GM19468 (cell line): ENCODE results near the gene MPV17.
"Not testable (repeated sequence)": the region's sequence is repeated elsewhere in the genome, so short reads cannot be mapped to it uniquely, and the experiment has no call there.

ENCODE experiments used
- ATAC-seq: cut with Tn5 transposase; IDR thresholded peaks from one replicate; pipeline ENCODE4 v1.9.1; 2021; ENCODE audit warnings: mild to moderate bottlenecking, moderate library complexity, moderate number of reproducible peaks; ENCODE audit not compliant: unreplicated experiment; ENCODE audit errors: extremely low read depth

MPV17 gene, protein sequence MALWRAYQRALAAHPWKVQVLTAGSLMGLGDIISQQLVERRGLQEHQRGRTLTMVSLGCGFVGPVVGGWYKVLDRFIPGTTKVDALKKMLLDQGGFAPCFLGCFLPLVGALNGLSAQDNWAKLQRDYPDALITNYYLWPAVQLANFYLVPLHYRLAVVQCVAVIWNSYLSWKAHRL

GRCh38 chr2:27322766-27323595, at the start of gene MPV17:
Gene MPV17 (minus strand): TSS chr2:27323097. CDS start chr2:27322517, 580 bp downstream.
- ATAC-seq = peak; percentile 56

GRCh38 chr2:27370816-27371620, 48.1 kb upstream of the MPV17 start:
- no peak for ATAC-seq

GRCh38 chr2:27370026-27370815, 47.3 kb upstream of the MPV17 start, which contains the start of the genes EIF2B4 and SNX17:
Gene EIF2B4 (minus strand): TSS chr2:27370338. CDS start chr2:27370314, 24 bp downstream.
Gene SNX17 (plus strand): TSS chr2:27370616. CDS start chr2:27370744, 128 bp downstream.
- peak; percentile 88 for ATAC-seq

DNA sequence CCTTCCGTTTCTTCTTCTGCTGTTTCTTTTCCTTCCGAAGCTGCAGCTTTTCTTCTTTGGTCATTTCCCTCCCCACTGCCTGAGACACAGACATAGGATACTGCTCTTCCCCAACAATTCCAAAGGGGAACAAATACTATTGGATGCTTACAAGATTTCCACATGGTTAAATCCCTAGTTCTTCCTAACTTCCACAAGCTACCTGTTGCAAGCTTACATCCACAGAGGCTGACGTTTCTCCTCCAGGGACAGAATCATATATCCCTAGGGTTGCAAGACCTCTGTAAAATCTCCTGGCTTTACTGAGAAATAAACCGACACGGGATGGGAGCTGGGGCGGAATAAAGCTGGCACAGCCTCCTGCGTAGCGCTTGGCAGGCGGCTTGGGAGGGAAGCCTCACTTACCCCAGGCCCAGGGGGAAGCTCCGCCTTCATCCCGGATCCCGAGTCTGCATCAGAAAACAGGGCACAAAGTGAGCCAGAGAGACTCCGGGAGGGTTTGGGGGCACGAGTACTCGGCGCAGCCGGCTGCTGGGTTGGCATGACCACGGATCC, 46.7 kb upstream of the MPV17 start:
- ATAC-seq = no peak

DNA sequence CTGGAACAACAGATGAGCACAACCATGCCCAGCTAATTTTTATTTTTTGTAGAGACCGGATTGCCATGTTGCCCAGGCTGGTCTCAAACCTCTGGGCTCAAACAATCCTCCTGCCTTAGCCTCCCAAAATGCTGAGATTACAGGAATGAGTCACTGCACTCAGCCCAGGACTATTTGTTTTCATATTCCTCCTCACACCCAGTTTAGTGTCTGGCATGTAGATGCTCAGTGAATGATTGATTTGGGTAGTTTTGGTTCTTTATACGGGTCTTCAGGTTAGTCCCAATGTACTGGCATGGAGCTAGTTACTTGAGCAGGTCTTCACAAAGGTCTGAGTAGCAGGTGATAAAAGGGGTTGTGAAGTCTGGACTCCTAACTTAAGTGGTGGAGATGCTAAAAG, 41.0 kb upstream of the MPV17 start:
- ATAC-seq = no peak

GRCh38 chr2:27362678-27363420, 40.0 kb upstream of the MPV17 start:
- ATAC-seq = no peak

DNA sequence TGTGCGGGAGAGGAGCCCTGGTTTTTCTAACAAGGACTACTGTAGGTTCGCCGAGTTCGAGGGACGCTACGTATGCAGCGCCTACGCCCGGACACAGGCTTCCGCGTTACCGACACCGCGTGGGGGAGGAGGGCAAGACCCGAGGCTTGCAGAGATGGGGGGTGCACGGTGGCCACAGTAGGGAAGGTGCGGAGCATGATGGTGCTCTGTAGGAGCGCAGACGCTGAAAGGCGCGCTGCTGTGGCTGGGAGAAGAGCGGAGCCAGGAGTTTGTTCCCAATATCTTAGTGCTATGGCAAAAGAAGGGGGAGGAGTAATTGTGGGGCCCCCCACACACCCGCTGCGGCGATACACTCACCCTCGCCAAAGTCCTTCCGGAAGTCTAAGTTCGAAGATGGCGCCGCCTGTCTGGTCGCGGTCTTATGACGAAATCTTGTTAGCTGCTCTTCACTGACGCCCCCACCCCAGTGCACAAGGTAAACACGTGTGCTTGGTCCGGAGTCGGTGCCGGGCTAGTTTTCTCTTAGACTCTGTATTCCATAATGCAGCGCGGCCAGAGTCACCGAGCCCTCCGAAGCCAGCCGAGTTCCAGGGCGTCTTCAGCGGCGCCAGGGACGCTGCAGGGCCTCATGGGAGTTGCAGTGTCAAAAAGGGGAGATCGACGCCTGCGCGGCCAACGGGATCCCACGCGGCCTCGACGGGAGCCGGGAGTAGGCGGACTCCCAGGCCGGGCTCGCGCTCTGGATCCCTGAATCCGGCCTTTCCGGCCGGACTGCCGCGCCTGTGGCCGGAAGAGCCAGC, 33.7 kb upstream of the MPV17 start, which contains the start of gene GTF3C2:
Gene GTF3C2, minus strand, starts transcription at position 383 of the 800 bp plus-strand sequence. CDS start 13,210 bp downstream, outside the sequence.
- peak; percentile 60 for ATAC-seq

- ATAC-seq = no peak
Observed at GRCh38 chr2:27356056-27356381, 33.1 kb upstream of the MPV17 start.

DNA sequence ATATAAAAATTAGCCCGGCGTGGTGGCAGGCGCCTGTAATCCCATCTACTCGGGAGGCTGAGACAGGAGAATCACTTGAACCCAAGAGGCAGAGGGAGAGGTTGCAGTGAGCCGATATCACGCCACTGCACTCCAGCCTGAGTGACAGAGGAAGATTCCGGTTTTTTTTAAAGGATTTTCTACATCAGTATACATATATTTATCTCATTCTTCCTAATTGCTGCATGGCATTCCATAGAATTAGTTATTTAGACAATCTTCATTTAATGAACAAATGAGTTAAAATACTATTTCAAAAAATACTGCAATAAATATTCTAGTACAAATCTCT, 31.7 kb upstream of the MPV17 start:
- no peak for ATAC-seq

- no peak for ATAC-seq
Observed at GRCh38 chr2:27353762-27354596, 31.1 kb upstream of the MPV17 start.

DNA sequence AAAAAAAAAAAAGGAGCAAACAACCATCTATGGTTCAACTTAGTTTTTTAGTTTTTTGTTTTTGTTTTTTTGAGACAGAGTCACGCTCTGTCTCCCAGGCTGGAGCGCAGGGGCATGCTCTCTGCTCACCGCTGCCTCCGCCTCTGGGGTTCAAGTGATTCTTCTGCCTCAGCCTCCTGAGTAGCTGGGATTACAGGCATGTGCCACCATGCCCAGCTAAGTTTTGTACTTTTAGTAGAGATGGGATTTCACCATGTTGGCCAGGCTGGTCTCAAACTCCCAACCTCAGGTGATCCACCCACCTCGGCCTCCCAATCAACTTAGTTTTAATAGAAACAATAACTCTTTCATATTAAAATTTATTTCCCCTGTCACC, 30.5 kb upstream of the MPV17 start:
- ATAC-seq = not testable (repeated sequence)

GRCh38 chr2:27351802-27352598, 29.1 kb upstream of the MPV17 start:
- ATAC-seq = no peak

DNA sequence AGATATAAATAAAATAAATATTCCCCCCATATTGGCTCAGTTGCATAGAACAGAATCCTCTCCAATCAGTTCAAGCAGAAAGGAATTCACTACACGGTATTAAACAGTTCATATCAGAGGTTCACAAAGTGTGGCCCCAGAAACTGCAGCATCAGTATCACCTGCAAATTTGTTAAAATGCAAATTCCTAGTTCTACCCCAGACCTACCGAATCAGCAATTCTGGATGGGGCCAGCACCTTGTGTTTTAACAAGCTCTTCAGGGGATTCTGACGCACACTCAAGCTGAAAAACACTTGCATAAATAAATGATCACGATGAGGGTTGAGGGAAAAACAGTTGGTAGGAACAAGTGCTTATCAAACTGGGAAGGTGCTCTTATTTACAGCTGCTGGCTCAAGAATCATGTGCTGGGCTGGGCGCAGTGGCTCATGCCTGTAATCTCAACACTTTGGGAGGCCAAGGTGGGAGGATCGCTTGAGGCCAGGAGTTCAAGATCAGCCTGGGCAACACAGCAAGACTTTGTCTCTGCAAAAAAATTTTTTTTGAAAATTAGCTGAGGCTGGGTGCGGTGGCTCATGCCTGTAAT, 27.3 kb upstream of the MPV17 start:
- no peak for ATAC-seq

GRCh38 chr2:27347641-27348040, 24.7 kb upstream of the MPV17 start:
- ATAC-seq = no peak

- ATAC-seq = no peak
Observed at GRCh38 chr2:27336173-27336572, 13.3 kb upstream of the MPV17 start.

- no peak for ATAC-seq
Observed at GRCh38 chr2:27335311-27335710, 12.4 kb upstream of the MPV17 start.
